Measurements from ENCODE around the gene MACROD1.

The MACROD1 gene

GRCh38 chr11:64165842-64166635 lies at the start of gene MACROD1:
TSS of gene MACROD1 (minus strand) at chr11:64166113. CDS start at chr11:64165994, 119 bp downstream.
- peak; percentile 76 to 77 for DNase-seq (ENCODE audit: extremely low read depth in 1 of 2, low read depth in 1 of 2)

- DNase-seq (ENCODE audit: extremely low read depth in 1 of 2, low read depth in 1 of 2), result no peak
Observed at GRCh38 chr11:64211181-64211872, 45.4 kb upstream of the MACROD1 start.

GRCh38 chr11:64210301-64211020 lies 44.5 kb upstream of the MACROD1 start:
- no peak for DNase-seq (ENCODE audit: extremely low read depth in 1 of 2, low read depth in 1 of 2)

- DNase-seq (ENCODE audit: extremely low read depth in 1 of 2, low read depth in 1 of 2), result no peak
Observed at GRCh38 chr11:64209563-64209843, 43.6 kb upstream of the MACROD1 start.

GRCh38 chr11:64208796-64209562 lies 43.1 kb upstream of the MACROD1 start:
- no peak for DNase-seq (ENCODE audit: extremely low read depth in 1 of 2, low read depth in 1 of 2)

- no peak for DNase-seq (ENCODE audit: extremely low read depth in 1 of 2, low read depth in 1 of 2)
Observed at GRCh38 chr11:64208086-64208795, 42.3 kb upstream of the MACROD1 start.

GRCh38 chr11:64207256-64208085 lies 41.6 kb upstream of the MACROD1 start:
- peak; percentile 76 to 90 for DNase-seq (ENCODE audit: extremely low read depth in 1 of 2, low read depth in 1 of 2)

- peak; percentile 69 to 78 for DNase-seq (ENCODE audit: extremely low read depth in 1 of 2, low read depth in 1 of 2)
Observed at GRCh38 chr11:64206457-64207255, 40.7 kb upstream of the MACROD1 start, which contains the start of gene FERMT3. TSS of gene FERMT3 (plus strand) at chr11:64206721. CDS start at chr11:64207365, 644 bp downstream.

GRCh38 chr11:64204464-64204989 lies 38.6 kb upstream of the MACROD1 start:
- DNase-seq (ENCODE audit: extremely low read depth in 1 of 2, low read depth in 1 of 2), result peak in 1 of 2 donors; percentile 61

GRCh38 chr11:64204080-64204440 lies 38.1 kb upstream of the MACROD1 start:
- DNase-seq (ENCODE audit: extremely low read depth in 1 of 2, low read depth in 1 of 2), result no peak

- no peak for DNase-seq (ENCODE audit: extremely low read depth in 1 of 2, low read depth in 1 of 2)
Observed at GRCh38 chr11:64203421-64204079, 37.6 kb upstream of the MACROD1 start.

GRCh38 chr11:64202992-64203391 lies 37.1 kb upstream of the MACROD1 start:
- no peak for DNase-seq (ENCODE audit: extremely low read depth in 1 of 2, low read depth in 1 of 2)

- no peak for DNase-seq (ENCODE audit: extremely low read depth in 1 of 2, low read depth in 1 of 2)
Observed at GRCh38 chr11:64201543-64201942, 35.6 kb upstream of the MACROD1 start.

- no peak for DNase-seq (ENCODE audit: extremely low read depth in 1 of 2, low read depth in 1 of 2)
Observed at GRCh38 chr11:64198511-64198910, 32.6 kb upstream of the MACROD1 start.

- DNase-seq (ENCODE audit: extremely low read depth in 1 of 2, low read depth in 1 of 2), result no peak
Observed at GRCh38 chr11:64196626-64197025, 30.7 kb upstream of the MACROD1 start.

- no peak for DNase-seq (ENCODE audit: extremely low read depth in 1 of 2, low read depth in 1 of 2)
Observed at GRCh38 chr11:64192434-64192833, 26.5 kb upstream of the MACROD1 start.

- DNase-seq (ENCODE audit: extremely low read depth in 1 of 2, low read depth in 1 of 2), result peak in 1 of 2 donors; percentile 57
Observed at GRCh38 chr11:64186492-64187165, 20.7 kb upstream of the MACROD1 start.

Data from stimulated activated CD8-positive, alpha-beta memory T cell treated with anti-CD3 and anti-CD28 coated beads, Interleukin-7, amount 100 ng/mL, for 48 hours (primary cell).